Liver (tissue), 9 donors: ENCODE results near the gene RAD51C. TPM values are rescaled to one million over a fixed set of nuclear protein-coding genes. Genes with fewer than 3 reads are reported as not detected.

Source experiments
- DNase-seq: peaks from one replicate; pipeline ENCODE4 v3.0.0-alpha.2; 2017; ENCODE audit warnings: low spot score
- H3K27ac ChIP-seq, 2 donors: one replicate each; pipeline ENCODE4 v1.7.0; 2013; ENCODE audit warnings: inconsistent platforms in 2 of 2, low read length in 2 of 2, control low read depth in 1 of 2, low read depth in 1 of 2, mild to moderate bottlenecking in 1 of 2
- H3K27me3 ChIP-seq, 4 donors: one replicate each; pipeline versions ENCODE4 v1.6.1 to v1.7.0; 2013; ENCODE audit warnings: low read length in 3 of 4, inconsistent platforms in 1 of 4, mild to moderate bottlenecking in 1 of 4, moderate library complexity in 1 of 4; ENCODE audit not compliant: control insufficient read depth in 4 of 4, insufficient read depth in 4 of 4
- H3K36me3 ChIP-seq, 4 donors: one replicate each; pipeline versions ENCODE4 v1.6.1 to v1.7.0; 2013; ENCODE audit warnings: low read length in 3 of 4, mild to moderate bottlenecking in 3 of 4, low read depth in 1 of 4, moderate library complexity in 1 of 4; ENCODE audit not compliant: control insufficient read depth in 4 of 4, insufficient read depth in 3 of 4
- H3K4me1 ChIP-seq, 4 donors: one replicate each; pipeline versions ENCODE4 v1.6.1 to v1.7.0; 2013; ENCODE audit warnings: low read length in 3 of 4, mild to moderate bottlenecking in 3 of 4, moderate library complexity in 1 of 4; ENCODE audit not compliant: control insufficient read depth in 4 of 4, insufficient read depth in 4 of 4
- H3K4me3 ChIP-seq, 3 donors: one replicate each; pipeline versions ENCODE4 v1.6.1 to v1.7.0; 2013; ENCODE audit warnings: low read length in 3 of 3, control low read depth in 1 of 3, low read depth in 1 of 3, mild to moderate bottlenecking in 1 of 3
- H3K9ac ChIP-seq, 2 donors: one replicate each; pipeline ENCODE4 v1.7.0; 2013; ENCODE audit warnings: low read length in 2 of 2, mild to moderate bottlenecking in 2 of 2, moderate library complexity in 2 of 2, control low read depth in 1 of 2, low read depth in 1 of 2
- H3K9me3 ChIP-seq, 4 donors: one replicate each; pipeline versions ENCODE4 v1.6.1 to v1.7.0; 2013; ENCODE audit warnings: low read length in 3 of 4; ENCODE audit not compliant: control insufficient read depth in 4 of 4
- EGR1 ChIP-seq, 2 donors: IDR thresholded peaks; 2 replicates each; pipeline ENCODE4 v1.6.1; 2016 to 2018; ENCODE audit warnings: antibody characterized with exemption in 2 of 2, low read depth in 2 of 2
- FOXA1 ChIP-seq: IDR thresholded peaks from 2 replicates; pipeline ENCODE4 v1.6.1; 2016; ENCODE audit warnings: antibody characterized with exemption
- FOXA2 ChIP-seq: IDR thresholded peaks from 2 replicates; pipeline ENCODE4 v1.6.1; 2016; ENCODE audit warnings: antibody characterized with exemption
- GABPA ChIP-seq, 2 donors: IDR thresholded peaks in 1 of 2; conservative IDR thresholded peaks in 1 of 2; 2 replicates each; pipeline ENCODE4 v1.6.1; 2016; ENCODE audit warnings: antibody characterized with exemption in 2 of 2, mild to moderate bottlenecking in 1 of 2, moderate library complexity in 1 of 2
- HNF4A ChIP-seq, 2 donors: conservative IDR thresholded peaks; 2 replicates each; pipeline ENCODE4 v1.6.1; 2016; ENCODE audit warnings: antibody characterized with exemption in 2 of 2, mild to moderate bottlenecking in 2 of 2
- HNF4G ChIP-seq: IDR thresholded peaks from 2 replicates; pipeline ENCODE4 v1.6.1; 2016; ENCODE audit warnings: antibody characterized with exemption
- JUND ChIP-seq, 2 donors: IDR thresholded peaks; 2 replicates each; pipeline ENCODE4 v1.6.1; 2016; ENCODE audit warnings: antibody characterized with exemption in 2 of 2
- NR2F2 ChIP-seq: IDR thresholded peaks from 2 replicates; pipeline ENCODE4 v1.6.1; 2016; ENCODE audit warnings: antibody characterized with exemption
- RAD21 ChIP-seq, 2 donors: IDR thresholded peaks; 2 replicates each; pipeline ENCODE4 v1.6.1; 2016; ENCODE audit warnings: antibody characterized with exemption in 2 of 2, mild to moderate bottlenecking in 2 of 2
- RXRA ChIP-seq, 2 donors: IDR thresholded peaks; 2 replicates each; pipeline ENCODE4 v1.6.1; 2017 to 2018; ENCODE audit warnings: antibody characterized with exemption in 2 of 2, mild to moderate bottlenecking in 1 of 2
- SP1 ChIP-seq: IDR thresholded peaks from 2 replicates; pipeline ENCODE4 v1.6.1; 2018; ENCODE audit warnings: antibody characterized with exemption, mild to moderate bottlenecking
- TAF1 ChIP-seq: conservative IDR thresholded peaks from 2 replicates; pipeline ENCODE4 v1.6.1; 2016; ENCODE audit warnings: antibody characterized with exemption, mild to moderate bottlenecking
- YY1 ChIP-seq: IDR thresholded peaks from 2 replicates; pipeline ENCODE4 v1.6.1; 2016; ENCODE audit warnings: antibody characterized with exemption, mild to moderate bottlenecking
- WGBS: extraction: QIAGEN DNeasy Blood & Tissue Kit; methylation state at CpG from one replicate; pipeline ENCODE4 v1.1.7; 2013; 5-methylcytosine and 5-hydroxymethylcytosine counted together
- polyA plus RNA-seq, 2 donors: library from polyadenylated mRNA; stranded (reverse) in 1 of 2; unstranded in 1 of 2; fragments of 200-250 nt in 1 of 2; fragments of >200 nt in 1 of 2; fragmentation: Nextera tagmentation in 1 of 2; extraction: Ambion mirVana in 1 of 2; gene quantifications; one replicate each; pipeline versions ENCODE4 v1.2.1 to v1.2.3, GENCODE V29; 2013 to 2015
- total RNA-seq, 2 donors: library from RNA; depleted of rRNA; stranded (reverse); fragments of >200 nt; gene quantifications; one replicate each; pipeline ENCODE4 v1.2.3, GENCODE V29; 2014
- TF ChIP-seq, protein P1 (sequence below): IDR thresholded peaks from 2 replicates; pipeline ENCODE4 v1.6.1; 2016; ENCODE audit warnings: antibody characterized with exemption
- TF ChIP-seq, protein P2 (sequence below): fragments of 150-350 bp; IDR thresholded peaks from 2 replicates; pipeline ENCODE4 v1.5.1; 2017; ENCODE audit warnings: improper control_type of control experiment, low read depth, low read length; ENCODE audit not compliant: missing input control
- TF ChIP-seq, protein P3 (sequence below): IDR thresholded peaks from 2 replicates; pipeline ENCODE4 v1.6.1; 2016; ENCODE audit warnings: antibody characterized with exemption
- TF ChIP-seq, protein P4 (sequence below): IDR thresholded peaks from 2 replicates; pipeline ENCODE4 v1.6.1; 2016; ENCODE audit warnings: antibody characterized with exemption
- TF ChIP-seq, protein P5 (sequence below): IDR thresholded peaks from 2 replicates; pipeline ENCODE4 v1.6.1; 2016; ENCODE audit warnings: antibody characterized with exemption, mild to moderate bottlenecking
- donor health status: healthy.
- donor health status: healthy.
- donor health status: healthy.
- donor health status: healthy.
- donor health status: healthy.

The RAD51C gene
- total RNA-seq (10 to 100 TPM in 1 of 2 donors, 1 to 10 TPM in 1; 8.8 to 22.2 TPM), polyA plus RNA-seq (10 to 100 TPM in 1 of 2 donors, 1 to 10 TPM in 1; 6.9 to 16.2 TPM)

DNA sequence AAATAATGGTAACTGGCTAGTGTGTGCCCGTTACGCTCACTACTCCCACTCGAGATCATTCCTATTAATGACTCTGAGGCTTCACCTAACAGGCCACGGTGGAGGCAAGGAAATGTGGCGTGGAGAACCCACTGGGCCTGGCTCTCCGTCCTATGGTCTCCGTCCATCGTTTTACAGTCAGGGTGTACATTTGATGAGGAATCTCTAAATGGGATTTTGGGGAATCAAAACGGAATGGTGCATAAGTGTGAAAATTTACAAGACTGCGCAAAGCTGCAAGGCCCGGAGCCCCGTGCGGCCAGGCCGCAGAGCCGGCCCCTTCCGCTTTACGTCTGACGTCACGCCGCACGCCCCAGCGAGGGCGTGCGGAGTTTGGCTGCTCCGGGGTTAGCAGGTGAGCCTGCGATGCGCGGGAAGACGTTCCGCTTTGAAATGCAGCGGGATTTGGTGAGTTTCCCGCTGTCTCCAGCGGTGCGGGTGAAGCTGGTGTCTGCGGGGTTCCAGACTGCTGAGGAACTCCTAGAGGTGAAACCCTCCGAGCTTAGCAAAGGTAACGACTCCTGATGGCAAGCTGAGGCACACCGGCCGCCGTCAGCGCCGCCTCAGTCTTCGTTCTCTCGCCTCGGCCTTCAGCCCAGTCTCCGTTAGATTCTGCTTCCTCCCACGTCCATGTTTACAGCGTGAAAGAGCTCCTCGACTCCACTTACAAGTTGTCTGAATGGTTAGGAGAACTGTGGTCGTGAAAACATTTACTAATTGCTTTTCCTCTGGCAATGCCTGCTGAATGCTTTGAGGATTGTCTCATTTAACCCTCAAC, at the start of gene RAD51C:
TSS of gene RAD51C (plus strand) at position 364 of the 817 bp plus-strand sequence. CDS start at position 406, 42 bp downstream.
- peaks cover 4 to 17% (median 12%) of the 10 kb centered on the region in 4 donors for H3K4me1 ChIP-seq
- WGBS = 12% methylated on average over 50 of the region's 50 CpGs

More for the DNA sequence above, at the start of gene RAD51C:
- H3K27ac ChIP-seq = peak within 1 kb of the TSS; percentile 75 to 86
- peak within 1 kb of the TSS; percentile 95 to 97 for H3K9ac ChIP-seq
- TF ChIP-seq HNF4A (conservative IDR thresholded peaks at IDR 0.05) (no peak), RAD21 (IDR thresholded peaks at IDR 0.05) (peak in 1 of 2 donors; percentile 22), SP1 (peak; percentile 17), FOXA2 (no peak), GABPA (IDR thresholded peaks at IDR 0.05 in 1 of 2, conservative IDR thresholded peaks at IDR 0.05 in 1 of 2) (peak in 1 of 2 donors; percentile 85), HNF4G (no peak), EGR1 (IDR thresholded peaks at IDR 0.05; ENCODE audit: low read depth in 2 of 2) (peak in 1 of 2 donors; percentile 49), YY1 (peak; percentile 78), TAF1 (no peak), RXRA (IDR thresholded peaks at IDR 0.05) (peak; percentile 42 to 55), FOXA1 (no peak), NR2F2 (peak; percentile 5), JUND (IDR thresholded peaks at IDR 0.05) (no peak)
- TF ChIP-seq, protein P1, sequence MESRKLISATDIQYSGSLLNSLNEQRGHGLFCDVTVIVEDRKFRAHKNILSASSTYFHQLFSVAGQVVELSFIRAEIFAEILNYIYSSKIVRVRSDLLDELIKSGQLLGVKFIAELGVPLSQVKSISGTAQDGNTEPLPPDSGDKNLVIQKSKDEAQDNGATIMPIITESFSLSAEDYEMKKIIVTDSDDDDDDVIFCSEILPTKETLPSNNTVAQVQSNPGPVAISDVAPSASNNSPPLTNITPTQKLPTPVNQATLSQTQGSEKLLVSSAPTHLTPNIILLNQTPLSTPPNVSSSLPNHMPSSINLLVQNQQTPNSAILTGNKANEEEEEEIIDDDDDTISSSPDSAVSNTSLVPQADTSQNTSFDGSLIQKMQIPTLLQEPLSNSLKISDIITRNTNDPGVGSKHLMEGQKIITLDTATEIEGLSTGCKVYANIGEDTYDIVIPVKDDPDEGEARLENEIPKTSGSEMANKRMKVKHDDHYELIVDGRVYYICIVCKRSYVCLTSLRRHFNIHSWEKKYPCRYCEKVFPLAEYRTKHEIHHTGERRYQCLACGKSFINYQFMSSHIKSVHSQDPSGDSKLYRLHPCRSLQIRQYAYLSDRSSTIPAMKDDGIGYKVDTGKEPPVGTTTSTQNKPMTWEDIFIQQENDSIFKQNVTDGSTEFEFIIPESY = peak; percentile 78
- TF ChIP-seq, protein P2, sequence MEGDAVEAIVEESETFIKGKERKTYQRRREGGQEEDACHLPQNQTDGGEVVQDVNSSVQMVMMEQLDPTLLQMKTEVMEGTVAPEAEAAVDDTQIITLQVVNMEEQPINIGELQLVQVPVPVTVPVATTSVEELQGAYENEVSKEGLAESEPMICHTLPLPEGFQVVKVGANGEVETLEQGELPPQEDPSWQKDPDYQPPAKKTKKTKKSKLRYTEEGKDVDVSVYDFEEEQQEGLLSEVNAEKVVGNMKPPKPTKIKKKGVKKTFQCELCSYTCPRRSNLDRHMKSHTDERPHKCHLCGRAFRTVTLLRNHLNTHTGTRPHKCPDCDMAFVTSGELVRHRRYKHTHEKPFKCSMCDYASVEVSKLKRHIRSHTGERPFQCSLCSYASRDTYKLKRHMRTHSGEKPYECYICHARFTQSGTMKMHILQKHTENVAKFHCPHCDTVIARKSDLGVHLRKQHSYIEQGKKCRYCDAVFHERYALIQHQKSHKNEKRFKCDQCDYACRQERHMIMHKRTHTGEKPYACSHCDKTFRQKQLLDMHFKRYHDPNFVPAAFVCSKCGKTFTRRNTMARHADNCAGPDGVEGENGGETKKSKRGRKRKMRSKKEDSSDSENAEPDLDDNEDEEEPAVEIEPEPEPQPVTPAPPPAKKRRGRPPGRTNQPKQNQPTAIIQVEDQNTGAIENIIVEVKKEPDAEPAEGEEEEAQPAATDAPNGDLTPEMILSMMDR = no peak
- TF ChIP-seq, protein P3, sequence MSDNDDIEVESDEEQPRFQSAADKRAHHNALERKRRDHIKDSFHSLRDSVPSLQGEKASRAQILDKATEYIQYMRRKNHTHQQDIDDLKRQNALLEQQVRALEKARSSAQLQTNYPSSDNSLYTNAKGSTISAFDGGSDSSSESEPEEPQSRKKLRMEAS = peak; percentile 94
- TF ChIP-seq, protein P4, sequence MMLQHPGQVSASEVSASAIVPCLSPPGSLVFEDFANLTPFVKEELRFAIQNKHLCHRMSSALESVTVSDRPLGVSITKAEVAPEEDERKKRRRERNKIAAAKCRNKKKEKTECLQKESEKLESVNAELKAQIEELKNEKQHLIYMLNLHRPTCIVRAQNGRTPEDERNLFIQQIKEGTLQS = no peak
- TF ChIP-seq, protein P5, sequence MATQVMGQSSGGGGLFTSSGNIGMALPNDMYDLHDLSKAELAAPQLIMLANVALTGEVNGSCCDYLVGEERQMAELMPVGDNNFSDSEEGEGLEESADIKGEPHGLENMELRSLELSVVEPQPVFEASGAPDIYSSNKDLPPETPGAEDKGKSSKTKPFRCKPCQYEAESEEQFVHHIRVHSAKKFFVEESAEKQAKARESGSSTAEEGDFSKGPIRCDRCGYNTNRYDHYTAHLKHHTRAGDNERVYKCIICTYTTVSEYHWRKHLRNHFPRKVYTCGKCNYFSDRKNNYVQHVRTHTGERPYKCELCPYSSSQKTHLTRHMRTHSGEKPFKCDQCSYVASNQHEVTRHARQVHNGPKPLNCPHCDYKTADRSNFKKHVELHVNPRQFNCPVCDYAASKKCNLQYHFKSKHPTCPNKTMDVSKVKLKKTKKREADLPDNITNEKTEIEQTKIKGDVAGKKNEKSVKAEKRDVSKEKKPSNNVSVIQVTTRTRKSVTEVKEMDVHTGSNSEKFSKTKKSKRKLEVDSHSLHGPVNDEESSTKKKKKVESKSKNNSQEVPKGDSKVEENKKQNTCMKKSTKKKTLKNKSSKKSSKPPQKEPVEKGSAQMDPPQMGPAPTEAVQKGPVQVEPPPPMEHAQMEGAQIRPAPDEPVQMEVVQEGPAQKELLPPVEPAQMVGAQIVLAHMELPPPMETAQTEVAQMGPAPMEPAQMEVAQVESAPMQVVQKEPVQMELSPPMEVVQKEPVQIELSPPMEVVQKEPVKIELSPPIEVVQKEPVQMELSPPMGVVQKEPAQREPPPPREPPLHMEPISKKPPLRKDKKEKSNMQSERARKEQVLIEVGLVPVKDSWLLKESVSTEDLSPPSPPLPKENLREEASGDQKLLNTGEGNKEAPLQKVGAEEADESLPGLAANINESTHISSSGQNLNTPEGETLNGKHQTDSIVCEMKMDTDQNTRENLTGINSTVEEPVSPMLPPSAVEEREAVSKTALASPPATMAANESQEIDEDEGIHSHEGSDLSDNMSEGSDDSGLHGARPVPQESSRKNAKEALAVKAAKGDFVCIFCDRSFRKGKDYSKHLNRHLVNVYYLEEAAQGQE = peak; percentile 38
- no peaks in the 10 kb centered on the region for H3K9me3 ChIP-seq
- H3K27me3 ChIP-seq = no peaks in the 10 kb centered on the region
- peaks cover 0 to 2% (median 0%) of the 10 kb centered on the region in 4 donors for H3K36me3 ChIP-seq
- DNase-seq = peak; percentile 86
- H3K4me3 ChIP-seq = peak within 1 kb of the TSS; percentile 59 to 98 (median 95)
